ENCODE results near the gene MCOLN3. TPM values are rescaled to one million over a fixed set of nuclear protein-coding genes. Genes with fewer than 3 reads are reported as not detected.
"Not testable (repeated sequence)": the region's sequence is repeated elsewhere in the genome, so short reads cannot be mapped to it uniquely, and the experiment has no call there.

MCOLN3 gene
- total RNA-seq, 1 donor from 2014 or later = not detected

GRCh38 chr1:84995484-84996334 is 52.6 kb downstream of the MCOLN3 start:
- Mint-ChIP-seq H3K4me1 (ENCODE audit: low read depth, unreplicated experiment) (peaks cover 3% of the 10 kb centered on the region), H3K36me3 (ENCODE audit: unreplicated experiment) (no peaks in the 10 kb centered on the region), H3K27ac (ENCODE audit: unreplicated experiment) (no peak overlapping the region), H3K27me3 (ENCODE audit: unreplicated experiment) (peaks cover 6% of the 10 kb centered on the region), H3K4me3 (ENCODE audit: unreplicated experiment) (peak overlapping the region; percentile 80), H3K9me3 (ENCODE audit: unreplicated experiment) (no peaks in the 10 kb centered on the region)
- no peak for DNase-seq
- TF ChIP-seq CTCF (IDR thresholded peaks at IDR 0.05; ENCODE audit: partially characterized antibody, unreplicated experiment) = no peak

- H3K4me1 Mint-ChIP-seq (ENCODE audit: low read depth, unreplicated experiment) = no peaks in the 10 kb centered on the region
These were observed 57.0 kb downstream of the MCOLN3 start for GRCh38 chr1:84991097-84991920.

GRCh38 chr1:84988588-84988987 is 59.7 kb downstream of the MCOLN3 start:
- no peaks in the 10 kb centered on the region for H3K36me3 Mint-ChIP-seq (ENCODE audit: unreplicated experiment)
- H3K27me3 Mint-ChIP-seq (ENCODE audit: unreplicated experiment) = no peaks in the 10 kb centered on the region
- TF ChIP-seq CTCF (IDR thresholded peaks at IDR 0.05; ENCODE audit: partially characterized antibody, unreplicated experiment) = no peak
- no peak overlapping the region for H3K27ac Mint-ChIP-seq (ENCODE audit: unreplicated experiment)
- no peaks in the 10 kb centered on the region for H3K9me3 Mint-ChIP-seq (ENCODE audit: unreplicated experiment)
- DNase-seq = no peak
- no peaks in the 10 kb centered on the region for H3K4me1 Mint-ChIP-seq (ENCODE audit: low read depth, unreplicated experiment)
- no peak overlapping the region for H3K4me3 Mint-ChIP-seq (ENCODE audit: unreplicated experiment)

More at GRCh38 chr1:84991097-84991920, 57.0 kb downstream of the MCOLN3 start:
- no peaks in the 10 kb centered on the region for H3K36me3 Mint-ChIP-seq (ENCODE audit: unreplicated experiment)
- H3K27ac Mint-ChIP-seq (ENCODE audit: unreplicated experiment) = no peak overlapping the region
- no peak for TF ChIP-seq CTCF (IDR thresholded peaks at IDR 0.05; ENCODE audit: partially characterized antibody, unreplicated experiment)
- H3K4me3 Mint-ChIP-seq (ENCODE audit: unreplicated experiment) = no peak overlapping the region
- no peak for DNase-seq
- no peaks in the 10 kb centered on the region for H3K9me3 Mint-ChIP-seq (ENCODE audit: unreplicated experiment)
- no peaks in the 10 kb centered on the region for H3K27me3 Mint-ChIP-seq (ENCODE audit: unreplicated experiment)

GRCh38 chr1:84986561-84986960 is 61.7 kb downstream of the MCOLN3 start:
- not testable (repeated sequence) for H3K4me3 Mint-ChIP-seq (ENCODE audit: unreplicated experiment); H3K27ac Mint-ChIP-seq (ENCODE audit: unreplicated experiment); H3K9me3 Mint-ChIP-seq (ENCODE audit: unreplicated experiment); H3K27me3 Mint-ChIP-seq (ENCODE audit: unreplicated experiment); H3K36me3 Mint-ChIP-seq (ENCODE audit: unreplicated experiment); H3K4me1 Mint-ChIP-seq (ENCODE audit: low read depth, unreplicated experiment); DNase-seq

GRCh38 chr1:84985365-84985764 is 62.9 kb downstream of the MCOLN3 start:
- Mint-ChIP-seq H3K4me3 (ENCODE audit: unreplicated experiment) (no peak overlapping the region), H3K36me3 (ENCODE audit: unreplicated experiment) (no peaks in the 10 kb centered on the region), H3K9me3 (ENCODE audit: unreplicated experiment) (no peaks in the 10 kb centered on the region), H3K27me3 (ENCODE audit: unreplicated experiment) (no peaks in the 10 kb centered on the region), H3K27ac (ENCODE audit: unreplicated experiment) (no peak overlapping the region), H3K4me1 (ENCODE audit: low read depth, unreplicated experiment) (no peaks in the 10 kb centered on the region)
- DNase-seq = no peak
- no peak for TF ChIP-seq CTCF (IDR thresholded peaks at IDR 0.05; ENCODE audit: partially characterized antibody, unreplicated experiment)

Measured in glutamatergic neuron (in vitro differentiated cells).